ENCODE measurements around the gene TNS1. TPM values are rescaled to one million over a fixed set of nuclear protein-coding genes. Genes with fewer than 3 reads are reported as not detected.

TNS1 gene
- total RNA-seq, 6 experiments from 2014 or later: 113 to 139 (median 126) TPM

GRCh38 chr2:217802876-217803652 is 199.7 kb downstream of the TNS1 start:
- no peak for DNase-seq
- H3K9me3 Mint-ChIP-seq: no peaks in the 10 kb centered on the region
- H3K4me1 Mint-ChIP-seq (ENCODE audit: low read depth): peaks cover 6% of the 10 kb centered on the region
- no peak overlapping the region for H3K27ac Mint-ChIP-seq
- H3K4me3 Mint-ChIP-seq: no peak overlapping the region
- H3K36me3 Mint-ChIP-seq (ENCODE audit: low read depth): peaks cover 27% of the 10 kb centered on the region
- TF ChIP-seq, protein P1, sequence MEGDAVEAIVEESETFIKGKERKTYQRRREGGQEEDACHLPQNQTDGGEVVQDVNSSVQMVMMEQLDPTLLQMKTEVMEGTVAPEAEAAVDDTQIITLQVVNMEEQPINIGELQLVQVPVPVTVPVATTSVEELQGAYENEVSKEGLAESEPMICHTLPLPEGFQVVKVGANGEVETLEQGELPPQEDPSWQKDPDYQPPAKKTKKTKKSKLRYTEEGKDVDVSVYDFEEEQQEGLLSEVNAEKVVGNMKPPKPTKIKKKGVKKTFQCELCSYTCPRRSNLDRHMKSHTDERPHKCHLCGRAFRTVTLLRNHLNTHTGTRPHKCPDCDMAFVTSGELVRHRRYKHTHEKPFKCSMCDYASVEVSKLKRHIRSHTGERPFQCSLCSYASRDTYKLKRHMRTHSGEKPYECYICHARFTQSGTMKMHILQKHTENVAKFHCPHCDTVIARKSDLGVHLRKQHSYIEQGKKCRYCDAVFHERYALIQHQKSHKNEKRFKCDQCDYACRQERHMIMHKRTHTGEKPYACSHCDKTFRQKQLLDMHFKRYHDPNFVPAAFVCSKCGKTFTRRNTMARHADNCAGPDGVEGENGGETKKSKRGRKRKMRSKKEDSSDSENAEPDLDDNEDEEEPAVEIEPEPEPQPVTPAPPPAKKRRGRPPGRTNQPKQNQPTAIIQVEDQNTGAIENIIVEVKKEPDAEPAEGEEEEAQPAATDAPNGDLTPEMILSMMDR (IDR thresholded peaks at IDR 0.05): no peak
- peaks cover 11% of the 10 kb centered on the region for H3K27me3 Mint-ChIP-seq (ENCODE audit: insufficient read depth)

DNA sequence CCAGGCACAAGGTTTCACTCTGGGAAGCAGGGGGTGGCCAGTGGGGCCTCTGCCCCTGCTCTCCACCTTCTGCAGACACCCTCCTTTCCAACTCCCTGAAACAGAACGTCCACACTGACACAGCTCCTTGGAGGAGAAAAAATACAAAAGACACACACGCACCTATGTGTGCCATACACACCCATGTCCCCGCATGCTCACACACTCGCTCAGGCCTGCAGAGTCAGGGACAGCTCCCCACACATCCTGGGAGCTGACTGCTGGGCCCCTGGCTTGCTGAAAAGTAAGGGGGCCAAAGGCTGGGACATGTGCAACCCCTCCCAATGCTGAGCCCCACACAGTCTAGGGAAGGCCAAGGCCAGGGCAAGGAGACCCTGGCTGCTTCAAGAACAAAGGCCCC is 200.5 kb downstream of the TNS1 start:
- no peak overlapping the region for H3K27ac Mint-ChIP-seq
- peaks cover 11% of the 10 kb centered on the region for H3K27me3 Mint-ChIP-seq (ENCODE audit: insufficient read depth)
- H3K4me1 Mint-ChIP-seq (ENCODE audit: low read depth): peaks cover 6% of the 10 kb centered on the region

DNA sequence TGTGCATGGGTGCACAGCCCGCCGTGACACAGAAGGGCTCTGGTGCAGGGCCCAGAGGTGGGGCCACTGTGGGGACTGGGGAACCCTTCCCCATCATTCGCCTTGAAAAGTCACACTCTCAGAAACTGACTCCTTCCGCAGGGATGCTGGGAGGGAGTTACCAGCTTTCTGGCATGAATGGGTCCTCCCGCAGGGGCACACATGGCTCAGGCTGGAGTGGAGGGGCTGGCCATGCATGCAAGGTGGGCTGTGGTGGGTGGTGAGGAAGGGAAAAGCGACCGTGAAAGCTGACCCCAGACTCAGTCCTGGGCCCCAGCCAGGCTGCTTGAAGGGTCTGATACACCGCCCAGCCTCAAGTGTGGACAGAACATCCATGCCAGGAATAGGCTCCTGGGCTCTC is 201.1 kb downstream of the TNS1 start:
- H3K4me1 Mint-ChIP-seq (ENCODE audit: low read depth): peaks cover 6% of the 10 kb centered on the region
- H3K27ac Mint-ChIP-seq: no peak overlapping the region
- no peaks in the 10 kb centered on the region for H3K9me3 Mint-ChIP-seq
- no peak for DNase-seq
- H3K27me3 Mint-ChIP-seq (ENCODE audit: insufficient read depth): peaks cover 13% of the 10 kb centered on the region
- H3K36me3 Mint-ChIP-seq (ENCODE audit: low read depth): peaks cover 19% of the 10 kb centered on the region
- no peak overlapping the region for H3K4me3 Mint-ChIP-seq
- TF ChIP-seq, protein P1 (IDR thresholded peaks at IDR 0.05): no peak

More for the DNA sequence above, 200.5 kb downstream of the TNS1 start:
- Mint-ChIP-seq H3K9me3 (no peaks in the 10 kb centered on the region), H3K36me3 (ENCODE audit: low read depth) (peaks cover 24% of the 10 kb centered on the region), H3K4me3 (no peak overlapping the region)
- TF ChIP-seq, protein P1 (IDR thresholded peaks at IDR 0.05): no peak
- DNase-seq: no peak

DNA sequence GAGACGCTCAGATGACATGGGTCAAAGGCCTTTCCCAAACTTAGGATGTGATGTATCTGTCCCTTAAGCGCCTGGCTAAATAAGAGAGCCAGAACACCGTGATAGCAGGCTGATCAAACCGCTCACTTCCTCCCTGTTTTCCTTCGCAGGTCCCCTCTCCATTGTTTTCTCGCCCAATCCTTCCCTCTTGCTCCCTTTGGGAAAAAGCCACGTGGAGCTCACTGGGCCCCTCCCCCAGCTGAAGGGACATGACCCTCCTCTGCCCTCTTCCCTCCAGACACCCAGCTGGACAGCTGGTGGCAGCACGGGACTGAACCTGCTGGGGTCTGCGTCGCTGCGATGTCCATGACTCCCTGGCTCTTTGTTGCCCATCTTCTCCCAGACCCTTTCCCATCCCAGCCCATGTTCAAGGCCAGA is 201.7 kb downstream of the TNS1 start:
- H3K36me3 Mint-ChIP-seq (ENCODE audit: low read depth): peaks cover 15% of the 10 kb centered on the region
- DNase-seq: no peak
- peak overlapping the region; percentile 66 for H3K27ac Mint-ChIP-seq
- no peaks in the 10 kb centered on the region for H3K9me3 Mint-ChIP-seq
- no peak overlapping the region for H3K4me3 Mint-ChIP-seq
- peaks cover 12% of the 10 kb centered on the region for H3K27me3 Mint-ChIP-seq (ENCODE audit: insufficient read depth)
- H3K4me1 Mint-ChIP-seq (ENCODE audit: low read depth): peaks cover 7% of the 10 kb centered on the region
- TF ChIP-seq, protein P1 (IDR thresholded peaks at IDR 0.05): no peak

GRCh38 chr2:217800433-217801114 is 202.2 kb downstream of the TNS1 start:
- no peaks in the 10 kb centered on the region for H3K9me3 Mint-ChIP-seq
- no peak for DNase-seq
- H3K27me3 Mint-ChIP-seq (ENCODE audit: insufficient read depth): peaks cover 11% of the 10 kb centered on the region
- TF ChIP-seq, protein P1 (IDR thresholded peaks at IDR 0.05): no peak
- H3K36me3 Mint-ChIP-seq (ENCODE audit: low read depth): peaks cover 13% of the 10 kb centered on the region
- H3K4me3 Mint-ChIP-seq: no peak overlapping the region
- H3K27ac Mint-ChIP-seq: no peak overlapping the region
- peaks cover 8% of the 10 kb centered on the region for H3K4me1 Mint-ChIP-seq (ENCODE audit: low read depth)

All from HFFc6 (cell line).